ENCODE measurements around the gene FARSB.
"Not testable (repeated sequence)": the region's sequence is repeated elsewhere in the genome, so short reads cannot be mapped to it uniquely, and the experiment has no call there.

Gene FARSB

GRCh38 chr2:222655787-222656525, at the start of gene FARSB:
TSS of gene FARSB (minus strand) at chr2:222656092. CDS start at chr2:222656073, 19 bp downstream.
- DNase-seq = peak; percentile 96

- peak; percentile 80 for DNase-seq
These were observed 48.0 kb upstream of the FARSB start for GRCh38 chr2:222703886-222704285.

DNA sequence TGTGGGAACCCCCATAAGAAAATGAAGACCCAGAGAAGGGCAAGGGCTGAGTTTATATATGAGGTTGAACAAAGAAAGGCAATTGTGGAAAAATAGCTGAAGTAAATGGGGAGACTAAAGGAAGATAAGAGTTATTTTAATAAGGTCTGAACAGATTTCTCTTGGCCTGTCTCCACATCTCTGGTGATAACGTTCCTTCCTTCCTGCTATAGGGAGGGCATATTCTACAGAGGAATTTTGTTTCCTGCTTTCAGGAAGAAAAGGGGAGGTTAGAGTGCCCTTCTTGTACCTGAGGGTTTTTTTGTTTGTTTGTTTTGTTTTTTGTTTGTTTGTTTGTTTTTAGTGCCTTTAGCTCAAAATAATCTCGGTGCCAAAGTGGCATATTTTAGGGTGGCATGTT, 47.2 kb upstream of the FARSB start:
- DNase-seq = no peak

DNA sequence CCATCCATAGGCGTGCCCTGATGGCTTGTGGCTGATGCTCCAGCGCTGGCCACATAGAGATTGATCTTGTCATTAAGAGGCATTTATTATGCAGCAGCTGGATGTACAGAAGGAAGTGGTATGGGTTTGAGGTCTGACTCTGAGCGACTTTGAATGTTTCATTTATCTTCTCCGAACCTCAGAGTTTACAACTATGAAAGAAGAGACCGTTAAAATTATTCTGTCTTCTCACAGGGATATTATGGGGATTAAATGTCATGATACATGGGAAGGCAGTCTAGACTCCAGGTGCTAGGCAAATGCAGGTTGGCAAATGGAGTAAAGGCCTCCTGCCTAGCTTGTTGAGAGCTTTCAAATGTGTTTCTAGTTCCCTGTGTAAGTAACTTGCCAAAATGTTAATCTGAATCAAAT, 45.8 kb upstream of the FARSB start:
- no peak for DNase-seq

- no peak for DNase-seq
These were observed 45.3 kb upstream of the FARSB start for GRCh38 chr2:222701233-222701632.

- DNase-seq = no peak
These were observed 42.4 kb upstream of the FARSB start for GRCh38 chr2:222698276-222698675.

DNA sequence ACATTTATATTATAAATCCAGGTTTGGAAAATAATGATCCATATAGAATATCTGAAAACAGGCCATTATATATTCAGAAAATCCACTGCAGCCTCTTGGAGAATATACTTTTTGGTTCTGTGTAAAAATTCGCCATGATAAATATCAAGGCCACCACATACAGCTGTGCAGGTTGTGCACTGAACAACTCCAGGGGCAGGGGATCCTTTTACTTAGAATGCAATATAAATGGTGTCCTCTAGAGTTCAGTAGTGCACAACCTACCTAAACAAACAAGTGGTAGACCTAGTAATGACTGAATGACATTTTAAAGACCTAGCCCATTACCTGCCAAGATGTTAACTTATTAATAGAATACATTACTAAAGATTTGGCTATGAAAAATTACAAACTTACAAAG, 37.9 kb upstream of the FARSB start:
- DNase-seq = peak; percentile 49

- DNase-seq = not testable (repeated sequence)
These were observed 37.5 kb upstream of the FARSB start for GRCh38 chr2:222693413-222693812.

DNA sequence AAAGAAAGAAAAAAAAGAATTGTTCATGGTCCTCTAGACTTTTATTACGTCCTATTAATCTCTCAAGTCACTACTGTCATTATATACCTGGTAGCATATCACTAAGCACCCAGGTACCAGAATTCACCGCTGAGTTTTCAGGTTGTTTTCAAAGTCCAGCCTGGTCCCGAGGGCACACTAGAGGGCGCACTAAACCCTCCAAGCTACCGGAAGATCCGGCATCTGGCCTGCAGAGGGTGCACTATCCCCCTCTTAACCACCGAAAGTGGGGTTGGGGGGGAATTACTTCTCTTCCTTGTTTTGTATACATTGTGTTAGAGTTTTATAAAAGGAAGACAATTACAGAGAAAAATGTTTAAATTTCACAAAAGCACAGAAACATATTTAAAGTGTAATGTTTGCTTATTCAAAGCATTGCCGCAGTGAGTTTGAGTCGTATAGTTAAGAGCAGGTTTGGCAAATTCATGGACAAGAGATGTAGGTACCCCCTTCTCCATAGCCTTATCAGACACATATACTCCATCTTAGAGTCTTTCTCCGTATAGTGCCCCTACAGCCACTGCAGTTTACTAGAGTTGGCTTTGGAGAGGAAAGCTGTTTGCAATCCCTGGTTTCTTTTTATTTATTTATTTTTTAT, 34.8 kb upstream of the FARSB start:
- DNase-seq = peak; percentile 68

DNA sequence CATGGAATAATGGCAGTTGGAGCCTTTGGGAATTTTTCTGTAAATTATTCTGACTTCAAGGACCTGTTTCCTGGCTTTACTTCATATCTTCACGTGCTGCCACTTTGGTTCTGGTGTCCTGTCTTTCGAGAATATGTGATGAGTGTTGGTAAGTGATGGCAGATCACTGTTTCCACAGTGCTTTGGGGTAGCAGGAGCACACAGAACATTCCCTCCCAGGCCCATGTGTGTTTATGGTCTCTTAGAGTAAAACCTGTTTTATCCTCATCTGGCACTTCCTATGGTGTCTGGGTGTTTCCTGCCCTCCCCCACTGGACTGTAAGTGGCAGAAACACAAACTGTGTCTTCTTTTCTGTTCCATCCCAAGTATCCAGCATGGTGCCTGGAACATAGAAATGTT, 33.4 kb upstream of the FARSB start:
- no peak for DNase-seq

- no peak for DNase-seq
These were observed 33.0 kb upstream of the FARSB start for GRCh38 chr2:222688917-222689316.

- DNase-seq = no peak
These were observed 30.3 kb upstream of the FARSB start for GRCh38 chr2:222686086-222686750.

GRCh38 chr2:222683805-222684204, 27.9 kb upstream of the FARSB start:
- no peak for DNase-seq

DNA sequence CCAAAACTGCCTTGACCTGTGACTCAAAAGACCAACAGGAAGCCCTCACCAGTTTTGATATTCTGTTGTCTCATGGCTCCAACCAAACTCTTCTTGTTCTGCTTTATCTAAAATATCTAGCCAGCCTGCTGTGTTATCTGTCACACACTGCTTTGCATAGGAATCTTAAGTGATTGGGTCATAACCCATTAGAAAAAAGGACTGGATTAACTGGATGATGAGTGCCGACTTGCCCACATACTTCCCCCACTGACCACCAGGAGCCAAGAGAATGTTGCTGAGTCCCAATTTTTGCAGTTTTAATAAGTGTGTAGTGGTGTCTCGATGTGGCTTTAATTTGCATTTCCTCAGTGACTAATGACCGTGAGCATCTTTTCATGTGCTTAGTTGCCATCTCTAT, 22.1 kb upstream of the FARSB start:
- no peak for DNase-seq

- no peak for DNase-seq
These were observed 18.0 kb upstream of the FARSB start for GRCh38 chr2:222673883-222674282.

DNA sequence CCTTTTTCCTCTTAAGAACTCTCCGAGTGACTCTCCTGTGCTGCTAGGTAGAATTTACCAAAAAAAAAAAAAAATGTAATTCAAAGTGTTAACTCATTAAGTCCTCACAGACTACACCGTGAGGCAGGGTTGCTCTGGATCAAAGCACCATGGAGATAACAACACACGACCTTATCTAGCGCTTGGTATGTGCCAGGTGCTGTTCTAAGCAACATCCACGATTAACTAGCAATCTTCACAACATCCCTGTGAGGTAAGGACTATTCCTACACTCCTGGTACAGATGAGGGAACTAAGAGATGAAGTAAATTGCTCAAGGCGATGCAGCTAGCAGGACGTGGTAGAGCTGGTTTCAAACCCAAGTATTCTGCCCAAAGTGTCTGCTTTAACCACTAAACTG, 17.4 kb upstream of the FARSB start:
- no peak for DNase-seq

GRCh38 chr2:222672068-222672401, 16.1 kb upstream of the FARSB start:
- no peak for DNase-seq

DNA sequence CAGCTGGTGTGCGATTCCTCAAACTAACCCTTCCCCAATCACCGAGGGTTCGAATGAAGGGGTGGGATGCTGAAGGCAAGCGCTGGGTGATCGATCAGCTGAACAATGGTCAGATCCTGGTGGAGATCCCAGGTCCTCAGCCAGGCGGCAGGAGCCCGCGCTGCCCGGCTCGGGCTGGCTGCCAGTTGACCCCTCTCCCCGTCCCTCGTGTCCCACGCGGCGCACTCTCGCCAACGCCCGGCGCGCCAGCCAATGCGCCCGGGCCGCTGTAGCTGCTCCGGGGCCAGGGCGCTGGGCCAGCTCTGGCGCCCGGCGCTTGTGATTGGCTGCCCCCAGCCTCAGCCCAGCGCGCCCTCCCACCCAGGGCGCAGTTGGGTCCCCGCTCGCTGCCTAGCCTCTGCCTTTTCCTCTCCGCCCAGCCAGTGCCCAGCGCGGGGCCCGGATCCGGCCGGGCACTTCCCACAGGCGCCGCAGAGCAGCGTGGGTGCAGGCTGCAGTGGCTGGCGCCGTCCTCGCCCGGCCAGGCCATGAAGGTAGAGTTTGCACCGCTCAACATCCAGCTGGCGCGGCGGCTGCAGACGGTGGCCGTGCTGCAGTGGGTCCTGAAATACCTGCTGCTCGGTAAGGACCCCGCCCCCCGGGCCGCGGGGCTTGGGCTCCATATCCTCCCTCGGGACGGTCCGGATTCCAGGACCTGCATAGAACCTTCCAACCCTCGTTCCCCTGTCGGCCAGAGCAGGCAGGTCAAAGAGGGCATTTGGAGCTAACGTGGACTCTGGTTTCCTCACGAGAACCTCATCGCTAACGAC, 15.6 kb upstream of the FARSB start, which contains the start of gene MOGAT1:
MOGAT1 (plus strand) TSS at position 400 of the 809 bp plus-strand sequence; CDS start at position 528, 128 bp downstream.
- no peak for DNase-seq

- no peak for DNase-seq
These were observed 14.5 kb upstream of the FARSB start for GRCh38 chr2:222670191-222671038.

- DNase-seq = no peak
These were observed 13.5 kb upstream of the FARSB start for GRCh38 chr2:222669353-222669752.

- no peak for DNase-seq
These were observed 12.7 kb upstream of the FARSB start for GRCh38 chr2:222668494-222669154.

DNA sequence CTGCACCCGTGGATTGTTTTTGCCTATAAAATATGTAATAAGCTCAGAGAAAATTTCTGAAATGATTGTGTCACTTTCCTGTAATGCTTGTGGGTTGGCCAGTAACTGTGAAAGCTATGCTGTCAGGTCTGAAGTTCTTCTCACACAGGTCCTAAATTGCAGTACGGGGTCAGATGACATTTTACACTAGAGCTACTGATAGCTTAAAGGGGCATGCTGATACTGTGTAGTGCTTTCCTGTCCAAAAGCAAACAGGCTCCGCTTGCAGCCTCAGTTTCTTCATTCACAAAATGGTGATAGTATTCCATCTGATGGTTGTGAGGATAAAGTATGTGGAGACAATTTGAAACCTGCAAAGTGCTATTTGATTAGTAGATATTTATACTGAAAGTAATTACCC, 7.6 kb upstream of the FARSB start:
- DNase-seq = no peak
